IMR-90 (cell line): ENCODE measurements around the gene LAMA5. TPM values are rescaled to one million over a fixed set of nuclear protein-coding genes. Genes with fewer than 3 reads are reported as not detected.

Source experiments
- ATAC-seq: fragments of 200-7000 bp; cut with Tn5 transposase; 2 replicates; pipeline ENCODE4 v1.9.1; 2020; ENCODE audit warnings: low read depth, mild to moderate bottlenecking, moderate library complexity
- BruUV-seq: library from RNA; stranded (reverse); fragments of 400-500 nt; replicated peaks from 2 replicates; lab custom pipeline; 2021; lab: Mats Ljungman, UMichigan
- CTCF ChIA-PET: fragments of 300-600 bp; formaldehyde crosslinking; extraction: SDS; loops from one replicate; lab custom pipeline; 2021; ENCODE audit warnings: antibody characterized with exemption; lab: Yijun Ruan, JAX
- POLR2A ChIA-PET: fragments of 300-600 bp; sonication (Branson Sonifier 250); formaldehyde crosslinking; loops from one replicate; lab custom pipeline; 2022; ENCODE audit warnings: antibody characterized with exemption; ENCODE audit not compliant: unreplicated experiment; lab: Charles Lee
- DNase-seq: peaks from one replicate; pipeline ENCODE4 v3.0.0; 2013
- H2AFZ ChIP-seq: replicated peaks from 2 replicates; pipeline ENCODE3; 2013; ENCODE audit warnings: low read length, mild to moderate bottlenecking; ENCODE audit not compliant: poor library complexity
- H2AK5ac ChIP-seq: 2 replicates; pipeline ENCODE4 v1.6.1; 2013; ENCODE audit warnings: low read depth, low read length, inconsistent platforms
- H2AK9ac ChIP-seq: replicated peaks from 2 replicates; pipeline ENCODE3; 2013; ENCODE audit warnings: mild to moderate bottlenecking, low read depth, low read length, moderate library complexity; ENCODE audit not compliant: poor library complexity
- H2BK120ac ChIP-seq: 2 replicates; pipeline ENCODE4 v1.6.1; 2013; ENCODE audit warnings: low read depth, low read length, inconsistent platforms
- H2BK15ac ChIP-seq: 3 replicates; pipeline ENCODE4 v1.6.1; 2013; ENCODE audit warnings: low read depth, low read length, inconsistent platforms
- H2BK20ac ChIP-seq: 2 replicates; pipeline ENCODE4 v1.6.1; 2013; ENCODE audit warnings: low read depth, mild to moderate bottlenecking, inconsistent platforms, low read length, moderate library complexity
- H2BK5ac ChIP-seq: 2 replicates; pipeline ENCODE4 v1.6.1; 2013; ENCODE audit warnings: mild to moderate bottlenecking, low read depth, low read length, inconsistent platforms; ENCODE audit not compliant: poor library complexity, severe bottlenecking
- H3K14ac ChIP-seq: replicated peaks from 2 replicates; pipeline ENCODE4 v1.6.1; 2013; ENCODE audit warnings: low read depth, low read length, inconsistent platforms
- H3K18ac ChIP-seq: 2 replicates; pipeline ENCODE4 v1.6.1; 2013; ENCODE audit warnings: low read depth, low read length, control low read depth
- H3K23ac ChIP-seq: 2 replicates; pipeline ENCODE4 v1.6.1; 2013; ENCODE audit warnings: low read depth, low read length, inconsistent platforms
- H3K27ac ChIP-seq: 2 replicates; pipeline ENCODE4 v1.5.1; 2013; ENCODE audit warnings: mild to moderate bottlenecking, control low read depth, low read length; ENCODE audit not compliant: insufficient read depth
- H3K27me3 ChIP-seq: 2 replicates; pipeline ENCODE4 v1.6.1; 2013; ENCODE audit warnings: low read length; ENCODE audit not compliant: control insufficient read depth, insufficient read depth
- H3K36me3 ChIP-seq: 2 replicates; pipeline ENCODE4 v1.6.1; 2013; ENCODE audit warnings: low read length, mixed read lengths; ENCODE audit not compliant: control insufficient read depth, insufficient read depth
- H3K4ac ChIP-seq: 2 replicates; pipeline ENCODE4 v1.6.1; 2013; ENCODE audit warnings: low read depth, low read length, inconsistent platforms
- H3K4me1 ChIP-seq: 2 replicates; pipeline ENCODE4 v1.6.1; 2013; ENCODE audit warnings: low read length, mixed read lengths; ENCODE audit not compliant: control insufficient read depth, insufficient read depth
- H3K4me2 ChIP-seq: 2 replicates; pipeline ENCODE4 v1.6.1; 2013; ENCODE audit warnings: low read depth, mild to moderate bottlenecking, control low read depth, low read length, moderate library complexity
- H3K4me3 ChIP-seq: 2 replicates; pipeline ENCODE4 v1.5.1; 2013; ENCODE audit warnings: low read depth, mild to moderate bottlenecking, control low read depth, low read length, moderate library complexity; ENCODE audit not compliant: insufficient read depth
- H3K56ac ChIP-seq: 2 replicates; pipeline ENCODE4 v1.6.1; 2013; ENCODE audit warnings: low read length, inconsistent platforms; ENCODE audit not compliant: insufficient read depth; ENCODE audit errors: extremely low read depth
- H3K79me1 ChIP-seq, 2 experiments: 2 replicates each; pipeline ENCODE4 v1.6.1; 2013; ENCODE audit warnings: low read length in 2 of 2, inconsistent platforms in 1 of 2, low read depth in 1 of 2
- H3K9ac ChIP-seq: 2 replicates; pipeline ENCODE4 v1.6.1; 2013; ENCODE audit warnings: low read depth, low read length, control low read depth
- H3K9me1 ChIP-seq: 2 replicates; pipeline ENCODE4 v1.6.1; 2013; ENCODE audit warnings: low read length, inconsistent platforms; ENCODE audit not compliant: insufficient read depth
- H3K9me3 ChIP-seq: 2 replicates; pipeline ENCODE4 v1.6.1; 2013; ENCODE audit warnings: low read length; ENCODE audit not compliant: control insufficient read depth, insufficient read depth
- H4K20me1 ChIP-seq: 2 replicates; pipeline ENCODE4 v1.6.1; 2013; ENCODE audit warnings: low read length, inconsistent platforms; ENCODE audit not compliant: insufficient read depth
- H4K5ac ChIP-seq: 2 replicates; pipeline ENCODE4 v1.6.1; 2013; ENCODE audit warnings: mild to moderate bottlenecking, low read depth, low read length, control low read depth
- H4K8ac ChIP-seq, 2 experiments: 2 replicates each; pipeline ENCODE4 v1.6.1; 2013; ENCODE audit warnings: low read depth in 2 of 2, low read length in 2 of 2, control low read depth in 1 of 2, inconsistent platforms in 1 of 2
- H4K91ac ChIP-seq: 2 replicates; pipeline ENCODE4 v1.6.1; 2013; ENCODE audit warnings: low read depth, low read length, inconsistent platforms; ENCODE audit not compliant: insufficient read depth
- CHD1 ChIP-seq: IDR thresholded peaks from 2 replicates; pipeline ENCODE4 v1.6.1; 2012; ENCODE audit warnings: low read depth, low read length, improper control_type of control experiment
- ELK1 ChIP-seq: fragments of 150-350 bp; IDR thresholded peaks from 2 replicates; pipeline ENCODE4 v1.6.1; 2016; ENCODE audit warnings: low read depth, mild to moderate bottlenecking, low read length, moderate library complexity, borderline replicate concordance
- MAZ ChIP-seq: IDR thresholded peaks from 2 replicates; pipeline ENCODE4 v1.6.1; 2012; ENCODE audit warnings: low read depth, mild to moderate bottlenecking, low read length, improper control_type of control experiment, moderate library complexity, borderline replicate concordance
- WGBS, 2 experiments: methylation state at CpG; one replicate each; pipeline versions ENCODE4 v1.1.5 to v1.1.7; 2013; ENCODE audit warnings: missing lambda C conversion rate in 2 of 2; ENCODE audit not compliant: insufficient read length in 1 of 2; ENCODE audit errors: extremely low coverage in 2 of 2; 5-methylcytosine and 5-hydroxymethylcytosine counted together
- dilution Hi-C: fragments of 300-500 bp; cut with HindIII; formaldehyde crosslinking; loops from one replicate; pipeline ENCODE4 v1.14.3; 2018; ENCODE audit warnings: low sequenced_read_pairs; ENCODE audit not compliant: unreplicated experiment
- in situ Hi-C: fragments of 300-500 bp; cut with MboI; formaldehyde crosslinking; loops from 3 replicates; pipeline ENCODE4 v1.14.3; 2019; ENCODE audit warnings: low sequenced_read_pairs, inconsistent platforms, mixed read lengths
- intact Hi-C: fragments of 100-400 bp; cut with micrococcal nuclease; formaldehyde crosslinking; loops from 2 replicates; pipeline ENCODE4 v1.10.0; 2022
- polyA plus RNA-seq, 3 experiments: library from polyadenylated mRNA; depleted of rRNA; stranded (reverse); fragments of >200 nt; gene quantifications; 2 replicates each; pipeline ENCODE4 v1.2.3, GENCODE V29; 2012; ENCODE audit warnings: low replicate concordance in 1 of 3
- total RNA-seq: library from RNA; depleted of rRNA; stranded (reverse); fragments of >200 nt; gene quantifications from 2 replicates; pipeline ENCODE4 v1.2.3, GENCODE V29; 2012

Gene LAMA5
- total and polyA plus RNA-seq, 2 of the 4 experiments (the other 2 are of a cell fraction) = 0.90 to 7.3 TPM

GRCh38 chr20:62305765-62306413, 61.2 kb downstream of the LAMA5 start:
- Histone ChIP-seq H2BK5ac (no peak overlapping the region), H2BK20ac (no peak overlapping the region), H3K9me3 (no peaks in the 10 kb centered on the region), H2BK15ac (no peak overlapping the region), H3K56ac (no peak overlapping the region), H3K4me1 (peaks cover 12% of the 10 kb centered on the region), H3K27me3 (no peaks in the 10 kb centered on the region), H2AK5ac (no peak overlapping the region), H3K4me3 (no peak overlapping the region), H3K23ac (peak overlapping the region; percentile 64; the same call in 1 of the 2 replicates), H3K9me1 (0 out of 2 replicates have a peak, but pooled peaks cover 6% of the 10 kb centered on the region), H3K27ac (no peak overlapping the region), H3K4ac (no peak overlapping the region), H4K20me1 (peaks cover 41% of the 10 kb centered on the region), H2BK120ac (no peak overlapping the region), H3K18ac (no peak overlapping the region), H3K14ac (no peak overlapping the region), H3K4me2 (no peak overlapping the region), H4K8ac (no peak overlapping the region; a peak in 1 of 4 replicates), H3K36me3 (peaks cover 60% of the 10 kb centered on the region), H2AFZ (no peak overlapping the region), H3K9ac (no peak overlapping the region), H4K5ac (no peak overlapping the region), H2AK9ac (no peak overlapping the region), H4K91ac (no peak overlapping the region), H3K79me1 (peaks cover 0 to 34% of the 10 kb centered on the region in 2 experiments; a peak in 1 of 4 replicates)
- no peak for DNase-seq
- ATAC-seq = no peak
- dilution Hi-C loops = no loop called here
- BruUV-seq = no TSS peak
- 94% methylated on average over 10 of the region's 33 CpGs; no CpG with 5 or more reads in 1 of the 2 experiments for WGBS, 2 experiments
- ChIA-PET CTCF (interaction anchor here (1.1 to 1.2 kb wide), 2 partner anchors 63 to 69 kb away, joined by 3 to 4 read pairs; no protein-coding TSS in a partner anchor), POLR2A (no interaction called here)
- intact Hi-C loops = loop anchor here (10.0 kb wide), 1 partner anchor 189 kb away; no protein-coding TSS in a partner anchor
- in situ Hi-C loops = loop anchor here (5.0 kb wide), 1 partner anchor 76 kb away; no protein-coding TSS in a partner anchor
- TF ChIP-seq ELK1 (no peak), MAZ (no peak), CHD1 (no peak)
